Ishikawa (cell line): ENCODE data around the gene FKBP2.

Experiments
- CEBPB ChIP-seq: IDR thresholded peaks from 2 replicates; pipeline ENCODE4 v1.6.1; 2012
- CREB1 ChIP-seq: IDR thresholded peaks from 2 replicates; pipeline ENCODE4 v1.6.1; 2012; ENCODE audit warnings: low read depth
- EGR1 ChIP-seq: IDR thresholded peaks from 2 replicates; pipeline ENCODE4 v1.6.1; 2012
- EP300 ChIP-seq: IDR thresholded peaks from 2 replicates; pipeline ENCODE4 v1.6.1; 2012; ENCODE audit warnings: borderline replicate concordance
- FOXM1 ChIP-seq: IDR thresholded peaks from 2 replicates; pipeline ENCODE4 v1.6.1; 2012; ENCODE audit warnings: low read depth, borderline replicate concordance
- NFIC ChIP-seq: IDR thresholded peaks from 2 replicates; pipeline ENCODE4 v1.6.1; 2012
- RAD21 ChIP-seq: IDR thresholded peaks from 2 replicates; pipeline ENCODE4 v1.6.1; 2012; ENCODE audit warnings: low read depth
- REST ChIP-seq: IDR thresholded peaks from 2 replicates; pipeline ENCODE4 v1.6.1; 2012; ENCODE audit warnings: low read depth, mild to moderate bottlenecking
- TAF1 ChIP-seq: IDR thresholded peaks from 2 replicates; pipeline ENCODE4 v1.6.1; 2012; ENCODE audit warnings: low read depth, mild to moderate bottlenecking
- TCF12 ChIP-seq: IDR thresholded peaks from 2 replicates; pipeline ENCODE4 v1.6.1; 2012; ENCODE audit warnings: low read depth
- TEAD4 ChIP-seq: IDR thresholded peaks from 2 replicates; pipeline ENCODE4 v1.6.1; 2012
- YY1 ChIP-seq: IDR thresholded peaks from 2 replicates; pipeline ENCODE4 v1.6.1; 2012; ENCODE audit warnings: low read depth
- ZBTB7A ChIP-seq: IDR thresholded peaks from 2 replicates; pipeline ENCODE4 v1.6.1; 2012; ENCODE audit warnings: low read depth
- TF ChIP-seq, protein P1 (sequence below): IDR thresholded peaks from 2 replicates; pipeline ENCODE4 v1.6.1; 2012
- TF ChIP-seq, protein P2 (sequence below): IDR thresholded peaks from 2 replicates; pipeline ENCODE4 v1.6.1; 2012

FKBP2 gene

DNA sequence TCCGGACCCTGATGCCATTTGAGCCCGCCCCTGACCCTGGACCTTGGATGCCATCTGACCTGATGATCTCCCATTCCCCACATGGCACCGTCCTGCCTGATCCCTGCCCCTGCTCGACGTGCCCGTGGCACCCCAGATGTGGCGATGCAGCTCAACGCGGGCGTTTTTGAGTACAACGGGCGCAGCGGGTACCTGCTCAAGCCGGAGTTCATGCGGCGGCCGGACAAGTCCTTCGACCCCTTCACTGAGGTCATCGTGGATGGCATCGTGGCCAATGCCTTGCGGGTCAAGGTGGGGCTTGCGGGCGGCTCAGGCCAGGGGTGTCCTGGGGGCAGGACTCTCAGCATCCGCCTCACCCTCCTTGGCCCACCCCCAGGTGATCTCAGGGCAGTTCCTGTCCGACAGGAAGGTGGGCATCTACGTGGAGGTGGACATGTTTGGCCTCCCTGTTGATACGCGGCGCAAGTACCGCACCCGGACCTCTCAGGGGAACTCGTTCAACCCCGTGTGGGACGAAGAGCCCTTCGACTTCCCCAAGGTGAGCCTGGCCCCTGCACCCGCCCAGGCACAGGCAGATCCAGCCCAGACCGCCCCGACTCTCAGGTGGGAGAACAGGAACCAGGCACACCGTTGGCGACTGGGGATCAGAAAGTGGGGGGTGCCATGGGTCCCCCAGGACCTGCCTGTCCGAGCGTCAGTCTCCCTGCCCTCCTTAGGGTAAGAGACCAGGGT lies 21.5 kb downstream of the FKBP2 start:
- TF ChIP-seq EGR1 (no peak), CEBPB (no peak), RAD21 (no peak), ZBTB7A (no peak), CREB1 (no peak), TEAD4 (no peak), EP300 (no peak), TCF12 (no peak), NFIC (no peak), FOXM1 (no peak), REST (no peak)
- TF ChIP-seq, protein P1, sequence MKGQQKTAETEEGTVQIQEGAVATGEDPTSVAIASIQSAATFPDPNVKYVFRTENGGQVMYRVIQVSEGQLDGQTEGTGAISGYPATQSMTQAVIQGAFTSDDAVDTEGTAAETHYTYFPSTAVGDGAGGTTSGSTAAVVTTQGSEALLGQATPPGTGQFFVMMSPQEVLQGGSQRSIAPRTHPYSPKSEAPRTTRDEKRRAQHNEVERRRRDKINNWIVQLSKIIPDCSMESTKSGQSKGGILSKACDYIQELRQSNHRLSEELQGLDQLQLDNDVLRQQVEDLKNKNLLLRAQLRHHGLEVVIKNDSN, result no peak

DNA sequence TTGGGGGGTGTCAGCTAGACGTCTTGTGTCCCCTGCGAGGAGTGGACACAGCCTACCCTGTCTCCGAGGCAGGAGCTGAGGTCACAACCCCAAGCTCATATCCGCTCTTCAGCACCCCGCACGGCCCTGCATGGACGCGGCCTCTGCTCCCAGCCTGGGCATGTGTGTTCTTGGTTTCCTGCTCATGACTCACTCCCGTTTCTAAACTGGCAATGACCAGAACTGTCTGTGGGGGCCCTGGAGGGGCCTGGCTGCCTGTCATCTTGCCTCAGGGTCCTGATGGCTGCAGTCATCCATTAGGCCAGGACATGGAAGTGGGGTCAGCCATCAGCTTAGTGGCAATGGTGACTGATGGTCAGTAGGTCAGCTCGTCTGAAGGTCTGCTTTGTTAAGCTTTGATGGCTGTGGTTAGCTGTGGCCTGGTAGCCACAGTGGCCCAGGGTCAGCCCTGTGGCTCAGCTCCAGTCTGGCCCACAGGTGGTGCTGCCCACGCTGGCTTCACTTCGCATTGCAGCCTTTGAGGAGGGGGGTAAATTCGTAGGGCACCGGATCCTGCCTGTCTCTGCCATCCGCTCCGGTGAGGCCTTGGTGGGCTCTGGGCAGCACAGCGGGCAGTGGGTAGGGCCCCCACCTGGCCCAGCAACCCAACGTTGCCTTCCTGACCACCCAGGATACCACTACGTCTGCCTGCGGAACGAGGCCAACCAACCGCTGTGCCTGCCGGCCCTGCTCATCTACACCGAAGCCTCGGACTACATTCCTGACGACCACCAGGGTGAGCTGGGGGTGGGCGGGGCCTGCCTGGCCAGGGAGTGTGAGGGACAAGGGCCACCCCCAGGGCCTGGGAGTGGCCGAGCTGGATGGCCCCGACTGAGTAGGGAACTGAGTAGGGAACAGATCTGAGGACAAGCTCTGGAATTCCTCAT lies 22.4 kb downstream of the FKBP2 start:
- no peak for TF ChIP-seq YY1
- TF ChIP-seq NFIC, result no peak
- TF ChIP-seq RAD21, result no peak
- no peak for TF ChIP-seq TAF1
- no peak for TF ChIP-seq EGR1
- TF ChIP-seq, protein P1, result no peak
- TF ChIP-seq CEBPB, result no peak
- TF ChIP-seq FOXM1, result no peak
- no peak for TF ChIP-seq CREB1
- TF ChIP-seq ZBTB7A, result no peak
- TF ChIP-seq, protein P2, sequence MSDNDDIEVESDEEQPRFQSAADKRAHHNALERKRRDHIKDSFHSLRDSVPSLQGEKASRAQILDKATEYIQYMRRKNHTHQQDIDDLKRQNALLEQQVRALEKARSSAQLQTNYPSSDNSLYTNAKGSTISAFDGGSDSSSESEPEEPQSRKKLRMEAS, result no peak

GRCh38 chr11:64263947-64264317 lies 23.0 kb downstream of the FKBP2 start:
- TF ChIP-seq EGR1, result no peak
- TF ChIP-seq RAD21, result no peak
- TF ChIP-seq EP300, result no peak
- TF ChIP-seq, protein P2, result no peak
- no peak for TF ChIP-seq REST
- TF ChIP-seq FOXM1, result no peak
- TF ChIP-seq ZBTB7A, result no peak
- TF ChIP-seq CEBPB, result no peak
- no peak for TF ChIP-seq YY1
- TF ChIP-seq CREB1, result no peak

GRCh38 chr11:64264371-64264852 lies 23.5 kb downstream of the FKBP2 start:
- TF ChIP-seq REST, result no peak
- no peak for TF ChIP-seq TAF1
- TF ChIP-seq TCF12, result no peak
- no peak for TF ChIP-seq CEBPB
- TF ChIP-seq FOXM1, result no peak
- TF ChIP-seq RAD21, result no peak
- no peak for TF ChIP-seq TEAD4
